GM10266 (cell line): Measurements from ENCODE around the gene PHF19.

ENCODE experiments used
- DNase-seq: peaks from one replicate; pipeline ENCODE4 v3.0.0; 2012; ENCODE audit errors: extremely low spot score
- CTCF ChIP-seq: IDR thresholded peaks from 2 replicates; pipeline ENCODE4 v1.5.1; 2012; ENCODE audit warnings: mild to moderate bottlenecking, low read depth; ENCODE audit not compliant: control insufficient read depth, insufficient read depth; ENCODE audit errors: missing control alignments

PHF19 gene

GRCh38 chr9:120876842-120877240 is at the start of gene PHF19:
PHF19 (minus strand) TSS chr9:120877188; CDS start chr9:120874741, 2,447 bp downstream.
- DNase-seq, result no peak
- TF ChIP-seq CTCF, result no peak

- TF ChIP-seq CTCF, result no peak
- no peak for DNase-seq
Measured at GRCh38 chr9:120926397-120926928, 49.5 kb upstream of the PHF19 start, which contains the start of gene TRAF1. TRAF1 (minus strand) TSS chr9:120926796; CDS start chr9:120926075, 721 bp downstream.

DNA sequence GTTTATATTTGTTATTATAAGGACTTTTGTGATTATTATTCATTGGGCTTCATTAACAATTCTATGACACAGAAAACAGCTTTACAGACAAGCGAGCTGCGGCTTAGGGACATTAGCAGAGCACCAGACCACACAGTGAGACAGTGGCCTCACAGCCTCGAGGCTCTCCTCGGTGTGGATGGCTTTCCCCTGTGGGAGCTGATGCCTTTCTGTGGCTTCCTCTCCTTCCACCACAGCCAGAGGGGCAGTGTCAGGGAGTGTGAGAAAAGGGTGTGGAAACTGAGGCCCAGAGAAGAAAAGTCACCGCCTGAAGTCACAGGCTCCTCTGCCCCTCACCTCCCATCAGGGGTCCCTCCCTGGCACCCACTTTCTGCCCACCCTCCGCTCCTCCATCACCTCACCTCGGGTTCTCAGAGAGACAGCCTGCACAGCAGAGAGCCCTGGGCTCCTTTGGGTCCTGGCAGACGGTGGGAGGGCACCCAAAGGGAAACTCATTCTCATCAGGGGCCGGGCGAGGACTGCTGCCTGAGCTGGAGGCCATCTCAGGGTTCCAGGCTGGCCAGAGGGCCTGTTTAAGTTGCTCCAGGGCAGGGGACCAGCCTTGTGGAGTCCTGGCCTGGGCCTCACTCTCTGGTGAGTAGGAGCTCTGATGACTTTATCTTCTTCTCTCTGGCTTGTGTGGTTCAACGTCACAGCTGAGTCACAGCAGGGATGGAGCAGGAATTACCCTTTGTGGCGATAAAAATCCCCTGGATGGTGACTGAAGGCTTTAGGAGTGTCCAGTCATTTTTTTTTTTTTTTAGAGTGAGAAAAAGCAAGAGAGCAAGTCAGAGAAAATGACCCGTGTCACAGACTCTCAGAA is 48.8 kb upstream of the PHF19 start:
- DNase-seq, result peak; percentile 76
- TF ChIP-seq CTCF, result no peak

DNA sequence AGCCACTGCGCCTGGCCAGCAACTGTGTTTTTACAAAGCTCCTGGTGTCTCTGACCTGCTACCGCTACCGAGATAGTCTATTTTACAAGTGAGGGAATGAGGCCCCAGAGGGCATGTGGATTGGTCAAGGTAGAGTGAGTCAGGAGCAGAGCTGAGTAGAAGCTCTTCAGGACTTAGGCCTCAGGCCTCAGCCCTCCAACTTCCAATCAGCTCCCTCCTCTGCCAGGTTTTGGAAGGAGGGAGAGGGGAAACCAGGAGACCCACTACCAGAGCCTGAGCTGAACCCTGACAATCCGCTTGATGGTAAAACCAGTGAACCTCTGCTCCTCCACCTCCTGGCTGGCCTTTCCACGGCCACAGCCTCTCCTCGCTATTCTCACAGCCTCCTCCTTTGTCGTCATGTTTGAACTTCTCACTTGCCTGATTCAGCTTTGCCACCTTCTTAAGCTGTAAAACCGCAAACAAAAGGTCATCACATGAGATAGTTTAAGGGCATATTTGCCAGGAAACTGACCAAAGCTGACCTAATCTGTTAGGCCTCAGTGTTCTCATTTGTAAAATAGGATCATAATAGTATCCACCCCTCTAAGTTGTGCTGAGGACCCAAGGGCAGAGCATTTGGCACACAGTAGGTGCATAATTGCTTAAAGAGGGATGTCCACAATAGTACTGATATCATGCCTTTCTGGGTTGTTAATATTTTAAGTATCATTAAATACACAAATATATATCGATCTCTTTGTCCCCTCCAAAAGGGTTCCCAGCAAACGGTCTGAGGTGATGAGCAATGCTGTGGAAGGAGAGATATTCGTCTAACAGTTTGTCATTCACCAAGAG is 47.9 kb upstream of the PHF19 start:
- no peak for DNase-seq
- no peak for TF ChIP-seq CTCF

DNA sequence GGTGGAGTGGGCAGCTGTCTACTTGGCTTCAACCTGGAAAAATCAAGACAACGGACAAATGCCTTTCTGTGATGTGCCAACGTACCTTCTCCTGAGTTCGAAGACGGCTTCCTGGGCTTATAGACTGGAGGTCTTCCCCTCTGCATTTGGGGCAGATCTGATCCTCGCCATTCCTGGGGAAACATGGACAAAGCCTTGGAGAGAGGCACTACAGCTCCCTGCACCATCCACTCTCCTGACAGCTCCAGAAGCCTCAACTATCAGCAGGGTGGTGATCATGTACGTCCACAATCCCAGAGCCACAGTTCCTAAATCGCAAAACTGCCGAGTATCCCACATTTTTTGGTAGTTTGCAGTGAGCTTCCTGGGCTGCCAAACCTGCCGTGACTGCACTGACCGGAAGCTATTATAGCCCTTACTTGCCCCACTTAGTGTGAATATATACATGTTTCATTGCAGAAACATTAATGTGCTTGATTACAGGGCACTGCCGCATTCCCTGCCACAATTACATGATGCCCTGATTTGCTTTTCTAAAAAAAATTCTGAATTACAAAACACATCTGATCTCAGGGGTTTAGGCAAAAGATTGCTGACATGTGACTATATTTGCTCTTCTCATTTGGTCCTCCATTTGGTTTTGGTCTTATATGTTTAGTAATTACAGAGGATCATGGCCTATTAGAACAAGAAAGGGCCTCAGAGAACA is 46.8 kb upstream of the PHF19 start:
- no peak for TF ChIP-seq CTCF
- no peak for DNase-seq

GRCh38 chr9:120922404-120923195 is 45.6 kb upstream of the PHF19 start:
- no peak for TF ChIP-seq CTCF
- no peak for DNase-seq
